ENCODE measurements around the gene TMEM240.
"Not testable (repeated sequence)": the region's sequence is repeated elsewhere in the genome, so short reads cannot be mapped to it uniquely, and the experiment has no call there.

Gene TMEM240

GRCh38 chr1:1540090-1540817 lies at the start of gene TMEM240:
TMEM240 (minus strand) TSS chr1:1540624; CDS start chr1:1540346, 278 bp downstream.
- ATAC-seq = peak; percentile 25 to 42

GRCh38 chr1:1583347-1584010 lies 43.1 kb upstream of the TMEM240 start:
- no peak for ATAC-seq

GRCh38 chr1:1582585-1583346 lies 42.3 kb upstream of the TMEM240 start:
- ATAC-seq = no peak

- no peak for ATAC-seq
Measured at GRCh38 chr1:1578371-1578940, 38.0 kb upstream of the TMEM240 start.

- ATAC-seq = no peak
Measured at GRCh38 chr1:1577367-1578011, 37.1 kb upstream of the TMEM240 start.

- ATAC-seq = peak; percentile 90 to 91
Measured at GRCh38 chr1:1574721-1575537, 34.5 kb upstream of the TMEM240 start, which contains the start of gene SSU72. SSU72 (minus strand) TSS chr1:1574863; CDS start chr1:1574557, 306 bp downstream.

- peak; percentile 76 to 83 for ATAC-seq
Measured at GRCh38 chr1:1573843-1574720, 33.7 kb upstream of the TMEM240 start.

- no peak for ATAC-seq
Measured at GRCh38 chr1:1569341-1569740, 28.9 kb upstream of the TMEM240 start.

GRCh38 chr1:1567891-1568291 lies 27.5 kb upstream of the TMEM240 start:
- ATAC-seq = no peak

- no peak for ATAC-seq
Measured at GRCh38 chr1:1567152-1567875, 26.9 kb upstream of the TMEM240 start.

GRCh38 chr1:1565340-1565739 lies 24.9 kb upstream of the TMEM240 start:
- no peak for ATAC-seq

GRCh38 chr1:1564268-1564667 lies 23.8 kb upstream of the TMEM240 start:
- no peak for ATAC-seq

- no peak for ATAC-seq
Measured at GRCh38 chr1:1563688-1564087, 23.3 kb upstream of the TMEM240 start.

- ATAC-seq = no peak
Measured at GRCh38 chr1:1562556-1563195, 22.3 kb upstream of the TMEM240 start.

- no peak for ATAC-seq
Measured at GRCh38 chr1:1561801-1562470, 21.5 kb upstream of the TMEM240 start.

- ATAC-seq = no peak
Measured at GRCh38 chr1:1560178-1560577, 19.8 kb upstream of the TMEM240 start.

GRCh38 chr1:1559066-1559465 lies 18.6 kb upstream of the TMEM240 start:
- no peak for ATAC-seq

- no peak for ATAC-seq
Measured at GRCh38 chr1:1558591-1558990, 18.2 kb upstream of the TMEM240 start.

GRCh38 chr1:1557688-1558087 lies 17.3 kb upstream of the TMEM240 start:
- ATAC-seq = not testable (repeated sequence)

Data from activated CD4-positive, CD25-positive, alpha-beta regulatory T cell treated with anti-CD3 and anti-CD28 coated beads, Interleukin-2, amount 50 U/mL, for 24 hours (primary cell).